GM04504 (cell line): ENCODE results near the gene CLMP.
"Not testable (repeated sequence)": the region's sequence is repeated elsewhere in the genome, so short reads cannot be mapped to it uniquely, and the experiment has no call there.

ENCODE experiments used
- DNase-seq: peaks from one replicate; pipeline ENCODE4 v3.0.0-alpha.2; 2012; ENCODE audit warnings: low read depth

CLMP gene

DNA sequence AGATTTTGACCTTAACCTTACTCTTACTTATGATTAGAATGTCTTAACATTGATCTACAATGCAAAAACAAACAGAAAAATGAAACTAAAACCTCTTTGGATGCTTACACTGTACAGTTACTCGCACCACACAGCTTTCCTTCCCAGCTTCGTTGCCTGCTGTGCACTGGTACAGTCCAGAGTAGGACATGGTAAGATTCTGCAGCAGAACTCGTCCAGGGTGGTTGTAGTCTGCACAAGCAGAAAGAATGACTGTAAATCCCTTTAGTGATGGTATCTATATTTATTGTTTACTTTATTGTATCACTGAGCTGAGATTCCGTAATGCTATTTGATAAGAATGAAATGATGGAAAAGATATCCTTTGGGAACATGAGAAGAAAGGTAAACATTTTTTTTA lies 112.1 kb downstream of the CLMP start:
- no peak for DNase-seq

DNA sequence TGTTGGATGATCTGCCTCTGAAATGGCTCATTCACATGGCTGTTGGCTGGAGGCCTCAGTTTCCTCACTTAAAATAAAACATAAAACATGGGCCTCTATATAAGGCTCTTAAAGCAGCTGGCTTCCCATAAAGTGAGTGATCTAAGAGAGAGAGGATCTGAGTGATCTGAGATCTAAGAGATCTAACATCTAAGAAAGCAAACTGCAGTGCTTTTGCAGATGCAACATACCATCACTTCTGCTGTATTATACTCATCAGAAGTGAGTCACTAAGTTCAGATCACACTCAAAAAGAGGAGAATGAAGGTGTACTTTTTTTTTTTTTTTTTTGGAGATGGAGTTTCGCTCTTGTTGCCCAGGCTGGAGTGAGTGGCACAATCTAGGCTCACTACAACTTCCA lies 115.0 kb downstream of the CLMP start:
- DNase-seq = no peak

DNA sequence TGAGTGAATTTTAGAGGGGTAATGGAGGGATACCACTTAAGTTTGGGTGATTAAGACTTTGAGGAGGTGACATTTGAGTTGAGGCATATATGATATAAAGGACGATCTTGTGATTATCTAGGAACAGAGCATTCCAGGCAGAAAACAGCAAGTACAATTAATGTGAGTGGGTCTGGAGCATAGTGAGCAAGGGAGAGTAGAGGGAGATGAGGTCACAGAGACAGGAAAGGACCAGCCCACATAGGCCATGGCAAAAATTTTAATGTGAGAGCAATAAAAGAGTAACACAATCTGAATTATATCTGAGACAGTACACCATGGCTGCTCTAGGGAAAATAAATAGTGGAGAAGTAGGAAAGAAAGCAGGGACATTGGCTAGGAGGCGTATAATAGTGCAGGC lies 118.6 kb downstream of the CLMP start:
- DNase-seq = no peak

DNA sequence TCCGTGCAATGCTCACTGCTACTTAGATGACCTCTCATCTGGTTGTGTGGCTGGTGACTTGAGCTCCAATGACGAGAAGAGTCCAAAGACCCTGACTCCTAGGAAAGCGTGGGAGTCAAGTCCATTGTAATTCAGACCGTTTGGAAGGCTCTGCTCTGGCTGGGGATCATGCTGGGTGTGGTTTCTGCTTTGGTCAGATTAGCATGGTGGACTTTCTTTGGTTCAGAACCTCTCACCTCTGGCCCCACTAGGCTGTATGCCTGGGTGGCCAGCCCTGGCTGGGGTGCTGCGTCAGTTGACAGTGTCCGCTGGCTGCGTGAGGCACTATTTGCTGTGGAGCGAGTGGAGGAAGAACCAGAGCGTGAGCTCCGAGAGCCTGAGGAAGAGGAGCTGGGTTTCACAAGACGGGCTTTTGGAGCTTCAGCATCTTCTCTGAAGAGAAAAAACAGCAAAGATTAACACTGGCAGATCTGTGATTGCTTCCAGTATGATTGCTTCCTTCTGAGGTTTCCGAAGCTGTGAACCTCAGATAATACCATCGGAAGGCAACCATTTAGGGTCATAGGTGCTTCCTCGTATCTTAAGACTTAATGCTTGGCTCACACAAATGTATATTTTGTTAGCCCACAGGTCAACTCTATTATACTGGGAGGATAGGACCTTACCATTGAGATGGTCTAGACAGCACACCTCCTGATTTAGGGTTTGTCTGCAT lies 121.5 kb downstream of the CLMP start:
- DNase-seq = no peak

DNA sequence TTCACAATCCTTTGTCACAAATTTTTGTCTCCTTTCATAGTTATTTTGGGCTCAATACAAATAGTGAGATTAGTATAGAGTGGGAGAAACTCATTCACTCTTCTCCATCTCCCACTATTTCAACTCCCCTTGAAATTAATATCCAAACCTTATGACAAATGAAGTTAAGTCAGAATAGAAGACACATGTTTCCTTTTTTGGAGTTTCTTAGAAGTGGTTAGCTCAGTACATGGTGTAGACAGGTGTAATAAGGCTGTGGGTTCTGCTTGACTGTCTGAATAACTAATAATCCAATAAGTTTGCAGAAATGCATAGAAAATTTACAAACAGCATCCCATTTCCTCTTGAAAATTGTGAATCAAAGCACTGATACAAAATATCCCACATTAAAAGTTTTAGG lies 122.3 kb downstream of the CLMP start:
- DNase-seq = no peak

DNA sequence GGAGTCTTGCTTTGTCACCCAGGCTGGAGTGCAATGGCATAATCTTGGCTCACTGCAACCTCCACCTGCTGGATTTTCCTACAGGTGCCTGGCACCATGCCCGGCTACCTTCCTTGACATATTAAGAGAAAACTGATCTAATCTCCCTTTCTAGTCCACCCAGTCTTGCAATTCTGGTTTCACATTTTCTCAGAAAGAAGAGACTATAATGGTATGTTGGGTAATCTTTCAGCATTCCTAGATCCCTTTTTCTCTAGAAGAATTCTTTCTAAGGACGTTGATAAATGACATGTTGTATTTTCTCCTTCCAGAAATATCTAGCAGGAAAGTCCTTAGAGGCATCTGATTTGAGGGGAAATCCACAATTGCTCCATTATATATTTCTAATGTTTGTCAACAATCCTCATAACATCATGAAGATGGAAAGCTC lies 122.7 kb downstream of the CLMP start:
- no peak for DNase-seq

DNA sequence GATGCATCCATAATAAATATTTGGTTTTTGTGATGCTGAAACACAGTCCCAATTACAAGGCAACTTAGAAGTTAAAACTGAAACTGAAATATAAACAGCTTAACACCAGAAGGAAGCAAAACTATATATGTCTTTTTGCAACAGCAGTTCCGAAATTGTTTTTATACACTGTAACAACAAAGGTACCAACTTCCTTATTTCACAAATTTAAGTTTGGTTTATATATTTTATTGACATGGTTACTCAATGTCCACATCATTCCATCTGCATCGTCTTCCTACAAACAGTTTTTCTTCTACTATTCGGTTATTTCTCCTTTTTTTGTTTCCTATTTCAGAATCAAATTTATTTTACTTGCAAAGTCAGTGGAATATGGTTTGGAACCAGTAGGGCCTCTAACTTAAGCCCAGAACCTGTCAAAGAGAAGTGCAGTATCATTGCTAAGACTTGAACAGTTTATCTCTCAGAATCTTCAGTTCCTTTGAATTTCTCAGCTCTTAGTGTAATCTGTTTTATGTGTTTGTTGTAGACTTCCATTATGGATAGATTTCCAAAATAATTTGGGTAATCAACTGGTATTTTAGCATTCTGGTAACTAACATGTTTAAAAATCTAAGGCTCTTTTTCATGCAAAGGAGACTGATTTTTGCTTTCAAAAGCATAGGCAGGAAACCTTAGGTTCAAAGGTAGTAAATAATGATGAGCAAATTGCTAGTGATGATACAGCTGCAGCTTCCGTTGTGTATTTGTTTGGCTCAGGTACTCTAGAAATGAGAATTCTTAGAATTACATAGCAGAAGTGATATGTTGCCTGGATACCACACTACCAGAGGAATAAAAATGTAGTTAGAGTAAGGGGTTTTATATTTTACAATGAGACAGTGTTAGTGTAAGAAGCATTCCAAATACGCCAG lies 124.9 kb downstream of the CLMP start:
- no peak for DNase-seq

DNA sequence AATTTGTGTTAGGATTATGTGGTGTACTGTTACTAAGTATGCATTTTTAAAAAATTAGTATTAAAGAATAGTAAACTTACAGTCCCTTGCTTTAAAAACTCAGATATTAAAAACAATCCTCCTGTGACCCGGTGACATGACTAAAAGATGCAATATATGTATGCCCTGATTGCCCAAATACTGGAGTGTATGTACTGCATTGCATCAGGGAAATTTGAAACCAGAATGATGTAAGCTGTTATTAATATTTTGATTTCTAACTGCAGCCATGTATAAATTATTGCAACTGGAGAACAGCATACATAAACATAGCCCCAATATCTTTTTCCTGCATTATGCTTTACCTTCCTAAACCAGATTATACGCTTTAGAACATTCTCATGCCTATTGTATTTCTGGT lies 129.4 kb downstream of the CLMP start:
- no peak for DNase-seq

DNA sequence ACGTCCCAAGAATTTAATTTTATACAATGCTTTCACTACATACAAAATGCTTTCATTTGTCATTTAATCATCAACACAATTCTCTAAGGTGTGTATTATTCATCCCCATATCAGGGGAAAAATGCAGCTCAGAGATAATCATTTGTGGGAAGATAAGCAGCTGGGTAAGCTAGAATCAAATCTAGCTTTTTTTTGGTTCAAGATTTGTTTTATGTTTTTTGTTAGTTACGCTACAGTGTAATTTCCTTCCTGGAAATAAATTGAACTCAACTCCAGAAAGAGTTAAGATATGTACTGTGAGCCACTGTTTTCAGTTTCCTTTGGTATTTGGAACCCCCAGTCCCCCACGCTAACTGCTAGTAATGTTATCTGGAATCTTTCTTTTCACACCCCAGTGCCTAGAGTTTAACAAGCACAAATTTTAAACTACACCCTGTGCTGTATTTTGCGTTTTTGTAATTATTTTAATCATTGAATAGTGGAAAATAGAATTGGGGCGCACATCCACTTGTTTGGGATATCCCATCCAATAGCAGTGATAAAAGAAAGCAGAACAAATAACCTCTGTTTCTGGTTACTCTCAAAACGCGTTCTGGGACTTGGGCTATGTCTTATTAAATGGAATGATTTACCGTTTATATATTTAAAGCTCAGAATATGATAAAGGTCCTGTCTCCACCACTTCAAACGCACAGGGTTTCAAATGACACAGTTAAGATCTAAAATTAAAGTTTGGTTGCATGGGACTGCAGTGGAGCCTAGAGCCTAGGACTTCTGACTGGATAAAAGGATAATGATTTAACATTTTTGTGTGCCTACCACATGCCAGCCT lies 131.0 kb downstream of the CLMP start:
- DNase-seq = no peak

DNA sequence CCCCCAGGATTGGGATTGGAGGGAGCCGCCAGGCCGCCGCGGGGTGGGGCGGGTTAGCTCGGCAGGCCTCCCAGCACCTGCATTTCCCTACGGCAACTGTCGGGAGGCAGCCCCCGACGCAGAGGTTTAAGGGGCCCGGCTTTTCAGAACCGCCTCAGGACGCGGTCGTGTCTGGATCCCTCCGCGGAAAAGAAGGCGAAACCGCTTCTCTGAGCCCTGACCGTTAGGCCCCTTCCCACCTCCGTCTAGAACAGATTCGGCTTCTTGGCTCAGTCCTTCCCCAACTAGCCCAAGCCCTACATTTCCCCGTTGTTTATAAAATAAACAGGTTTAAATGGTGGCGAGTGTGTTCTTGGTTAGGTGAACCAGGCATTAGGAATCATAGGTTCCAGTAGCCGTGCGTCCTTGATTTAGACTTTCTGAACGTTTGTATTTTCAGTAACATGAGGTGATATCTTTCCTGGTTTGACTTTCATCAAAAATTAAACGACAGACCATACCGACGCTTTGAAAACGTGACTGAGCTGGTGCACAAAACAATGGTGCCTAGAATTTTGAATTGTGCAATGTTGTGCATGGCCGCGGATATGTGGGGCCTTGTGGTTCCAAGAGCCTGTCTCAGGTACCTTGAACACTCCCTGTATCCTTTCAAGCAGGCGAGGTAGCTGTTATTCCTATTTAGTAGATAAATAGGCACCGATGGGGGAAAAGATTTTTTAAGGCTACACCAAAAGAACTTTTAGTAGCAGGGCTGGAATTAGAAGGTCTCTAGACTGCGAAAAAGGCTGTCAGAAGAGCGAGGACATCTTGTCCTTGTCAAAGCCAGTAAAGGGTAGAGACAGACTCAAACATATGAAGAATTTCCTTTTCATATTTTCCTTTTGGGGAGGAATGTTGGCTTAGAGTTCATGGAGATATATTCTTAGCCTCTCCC lies 131.9 kb downstream of the CLMP start:
- DNase-seq = peak; percentile 31

DNA sequence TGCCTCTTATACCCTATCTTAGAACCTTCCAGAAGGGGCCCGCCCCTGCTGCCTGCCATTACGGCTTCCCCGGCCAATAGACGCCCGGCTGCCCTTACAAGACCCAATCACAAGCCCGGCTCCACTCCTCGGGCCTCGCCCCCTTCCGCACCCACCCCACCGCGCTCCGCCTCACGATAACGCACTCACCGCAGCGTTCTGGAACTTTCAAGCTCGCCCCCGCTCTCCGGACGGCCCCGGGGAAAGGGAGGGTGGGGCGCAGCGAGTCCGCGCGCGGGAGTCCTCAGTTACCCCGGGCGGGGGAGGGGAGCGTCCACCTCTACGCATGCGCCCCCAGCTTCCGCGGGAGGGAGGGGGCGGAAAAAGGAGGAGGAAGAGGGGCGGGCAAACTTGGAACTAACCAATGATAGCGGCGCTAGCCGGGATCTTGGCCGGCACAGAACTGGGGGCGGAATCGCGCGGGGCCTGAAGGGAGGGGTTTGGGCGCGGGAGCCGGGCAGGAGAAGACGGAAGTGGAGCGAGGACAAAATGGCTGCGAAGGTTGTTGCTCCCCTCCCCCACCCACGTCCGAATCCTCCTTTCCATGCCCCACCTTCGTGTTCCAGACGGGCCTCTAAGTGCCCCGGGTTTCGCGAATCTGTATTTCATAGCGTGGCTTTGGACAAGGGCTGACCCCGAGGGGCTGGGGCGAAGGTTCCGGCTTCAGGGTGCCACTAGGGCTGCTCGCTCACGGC lies 132.7 kb downstream of the CLMP start:
- DNase-seq = peak; percentile 99

DNA sequence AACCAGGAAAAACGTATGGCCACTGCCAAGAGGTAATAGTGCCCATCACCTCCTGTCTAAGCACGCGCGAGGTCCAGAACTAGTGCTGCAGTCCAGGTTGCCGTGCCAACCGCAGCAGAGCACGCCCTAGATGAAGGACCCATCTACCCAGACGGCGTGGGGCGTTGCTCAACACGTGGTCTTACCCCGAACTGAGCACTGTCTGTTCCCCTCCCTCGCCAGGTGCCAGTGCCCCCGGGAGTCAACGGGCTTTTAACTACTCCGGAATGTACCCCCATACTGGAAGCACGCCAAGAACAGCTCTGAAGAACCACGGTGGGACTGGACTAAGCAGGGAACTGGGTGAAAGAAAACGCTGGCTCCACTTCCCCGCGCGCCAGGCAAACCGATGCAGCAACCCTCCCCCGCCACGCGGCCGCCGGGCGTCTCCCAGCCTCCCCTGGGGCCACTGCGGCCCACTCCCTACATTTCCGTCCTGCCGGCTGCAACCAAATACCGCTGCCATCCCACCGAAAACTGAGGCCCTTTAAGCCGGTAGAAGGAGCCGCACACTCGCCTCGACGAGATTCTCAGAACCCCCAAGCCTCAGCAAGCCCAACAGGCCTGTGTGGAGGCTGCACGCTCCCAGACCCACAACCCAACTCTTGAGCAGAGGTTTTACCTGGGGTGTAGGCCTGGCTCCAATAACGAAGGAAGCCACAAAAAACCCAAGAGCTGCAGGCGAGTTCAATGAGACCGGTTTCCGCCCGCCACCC lies 133.5 kb downstream of the CLMP start, which contains the start of gene HSPA8:
Gene HSPA8 (minus strand): TSS at position 734 of the 755 bp plus-strand sequence. CDS start 812 bp downstream, outside the sequence.
- no peak for DNase-seq

DNA sequence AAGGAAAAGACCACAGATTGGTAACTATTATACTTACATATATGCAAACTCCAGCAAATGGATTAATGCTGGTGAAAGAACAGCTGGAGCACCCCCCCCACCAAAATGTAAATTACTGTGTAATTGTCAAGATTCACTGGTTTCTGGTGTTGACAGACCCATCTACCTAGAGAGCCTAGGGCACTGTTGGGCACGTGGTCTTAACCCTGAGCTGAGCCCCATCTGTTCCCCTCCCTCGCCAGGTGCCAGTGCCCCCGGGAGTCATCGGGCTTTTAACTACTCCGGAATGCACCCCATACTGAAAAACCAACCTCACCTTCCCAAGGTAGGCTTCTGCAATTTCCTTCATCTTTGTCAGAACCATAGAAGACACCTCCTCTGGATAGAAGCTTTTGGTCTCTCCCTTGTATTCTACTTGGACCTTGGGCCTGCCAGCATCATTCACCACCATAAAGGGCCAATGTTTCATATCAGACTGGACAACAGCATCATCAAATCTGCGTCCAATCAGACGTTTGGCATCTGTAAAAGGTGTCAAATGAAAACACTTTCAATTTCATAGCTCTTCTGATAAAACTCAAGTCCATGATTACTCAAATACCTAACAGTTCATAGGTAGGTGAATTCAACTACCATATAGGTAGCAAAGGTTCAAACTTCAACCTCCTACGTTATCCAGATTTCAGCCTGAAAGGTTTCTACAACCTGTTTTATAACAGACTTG lies 134.6 kb downstream of the CLMP start:
- DNase-seq = no peak

DNA sequence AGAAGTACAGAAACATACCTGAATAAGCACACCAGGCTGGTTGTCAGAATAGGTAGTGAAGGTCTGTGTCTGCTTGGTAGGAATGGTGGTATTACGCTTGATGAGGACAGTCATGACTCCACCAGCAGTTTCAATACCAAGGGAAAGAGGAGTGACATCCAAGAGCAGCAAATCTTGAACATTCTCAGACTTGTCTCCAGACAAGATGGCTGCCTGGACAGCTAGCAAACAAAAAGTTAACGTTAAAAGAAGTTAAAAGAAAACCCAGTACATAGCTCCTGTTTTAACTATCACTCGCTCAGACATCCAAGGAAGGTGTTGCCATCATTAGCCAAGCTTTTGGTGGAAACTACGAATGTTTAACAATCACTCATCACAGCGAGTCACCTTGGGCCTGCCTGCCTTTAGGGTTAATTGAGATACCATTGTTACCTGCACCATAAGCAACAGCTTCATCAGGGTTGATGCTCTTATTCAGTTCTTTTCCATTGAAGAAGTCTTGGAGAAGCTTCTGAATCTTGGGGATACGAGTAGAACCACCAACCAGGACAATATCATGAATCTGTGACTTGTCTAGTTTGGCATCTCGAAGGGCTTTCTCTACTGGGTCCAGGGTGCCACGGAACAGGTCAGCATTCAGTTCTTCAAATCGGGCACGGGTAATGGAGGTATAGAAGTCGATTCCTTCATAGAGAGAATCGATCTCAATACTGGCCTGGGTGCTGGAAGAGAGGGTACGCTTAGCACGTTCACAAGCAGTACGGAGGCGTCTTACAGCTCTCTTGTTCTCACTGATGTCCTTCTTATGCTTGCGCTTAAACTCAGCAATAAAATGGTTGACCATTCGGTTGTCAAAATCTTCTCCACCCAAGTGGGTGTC lies 135.8 kb downstream of the CLMP start:
- not testable (repeated sequence) for DNase-seq

DNA sequence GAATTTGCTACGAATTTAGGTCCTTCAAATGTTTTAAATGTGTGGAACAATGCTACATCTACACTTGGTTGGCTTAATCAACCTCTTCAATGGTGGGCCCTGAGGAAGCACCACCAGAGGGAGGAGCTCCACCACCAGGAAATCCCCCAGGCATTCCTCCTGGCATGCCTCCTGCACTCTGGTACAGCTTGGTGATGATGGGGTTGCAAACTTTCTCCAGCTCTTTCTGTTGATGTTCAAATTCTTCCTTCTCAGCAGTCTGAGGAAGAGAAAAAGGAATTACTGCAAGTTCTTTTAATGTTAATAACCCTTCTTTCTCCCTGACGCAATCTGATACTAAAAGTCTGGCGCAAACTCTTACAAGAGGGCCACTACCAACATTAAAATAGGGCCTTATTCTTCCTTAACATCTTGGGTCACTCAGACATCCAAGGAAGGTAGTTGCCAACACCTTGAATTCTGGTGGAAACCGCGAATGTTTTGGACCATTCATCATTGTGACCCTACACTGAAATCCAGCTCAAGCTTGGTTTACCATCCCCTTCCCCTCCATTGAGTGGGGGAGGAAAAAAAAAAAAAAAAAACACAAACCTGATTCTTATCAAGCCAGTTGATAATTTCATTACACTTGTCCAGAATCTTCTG lies 137.3 kb downstream of the CLMP start:
- DNase-seq = no peak

DNA sequence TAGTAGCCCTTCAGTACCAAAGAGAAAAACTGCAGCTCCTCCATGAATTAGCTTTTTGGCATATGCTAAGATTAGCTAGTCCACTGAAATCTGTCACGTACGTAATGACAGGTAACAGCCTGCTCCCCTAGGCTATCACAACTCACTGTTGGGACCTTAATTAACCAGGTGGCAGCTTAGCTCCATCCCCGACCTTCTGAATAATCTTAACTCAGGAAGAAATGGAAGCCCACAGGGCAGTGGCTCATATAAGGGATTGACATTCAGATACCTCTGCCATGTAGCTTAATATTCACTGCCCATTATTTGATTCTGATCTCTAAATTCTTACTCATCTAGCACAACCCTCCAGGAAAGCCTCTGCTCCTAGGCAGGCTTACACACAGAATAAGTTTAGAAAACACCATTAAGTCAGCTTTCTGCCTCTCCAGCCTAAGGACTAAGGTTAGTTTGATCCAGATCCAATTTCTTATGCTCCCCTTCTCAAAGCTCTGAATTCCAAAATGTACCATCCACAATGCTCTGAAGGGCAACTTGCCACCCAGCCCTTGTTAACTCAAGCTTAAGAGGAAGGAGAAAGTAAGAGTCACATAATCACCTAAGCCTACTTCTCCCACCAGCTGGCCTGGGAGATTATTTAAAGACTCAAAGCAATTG lies 138.1 kb downstream of the CLMP start:
- DNase-seq = no peak
